HG03039 (cell line): Measurements from ENCODE around the gene GCH1.

Experiments used
- ATAC-seq: cut with Tn5 transposase; IDR thresholded peaks from one replicate; pipeline ENCODE4 v1.9.1; 2021; ENCODE audit warnings: mild to moderate bottlenecking, moderate library complexity; ENCODE audit not compliant: unreplicated experiment

GCH1 gene

DNA sequence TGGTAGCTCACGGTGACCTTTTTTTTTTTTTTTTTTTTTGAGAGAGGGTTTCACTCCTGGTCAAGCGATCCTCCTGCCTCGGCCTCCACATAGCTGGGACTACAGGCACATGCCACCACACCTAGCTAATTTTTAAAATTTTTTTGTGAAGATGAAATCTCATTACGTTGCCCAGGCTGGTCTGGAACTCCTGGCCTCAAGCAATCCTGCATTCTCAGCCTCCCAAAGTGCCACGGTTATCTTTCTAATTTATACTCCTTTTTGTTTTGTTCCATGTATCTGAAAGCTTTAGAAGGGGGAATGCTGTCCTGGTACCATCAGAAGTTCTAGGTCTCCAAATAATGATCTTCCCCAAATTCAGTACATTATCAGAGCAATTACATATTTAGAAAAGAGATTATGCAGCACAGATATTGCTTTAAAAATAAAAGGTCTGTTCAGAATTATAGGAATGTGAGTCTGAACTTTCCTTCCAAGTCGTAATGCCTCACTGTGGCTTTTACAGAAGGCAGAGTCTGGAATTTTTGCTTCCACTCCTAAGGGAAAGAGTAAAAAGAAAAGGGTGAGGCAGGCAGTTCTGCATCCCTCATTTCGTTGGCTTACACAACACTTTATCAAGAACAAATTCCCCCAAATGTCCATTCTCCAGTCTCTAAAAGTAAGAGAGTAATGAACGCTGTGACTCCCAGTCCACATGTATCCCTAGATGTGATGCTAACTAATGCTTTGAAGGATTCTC is 73.0 kb downstream of the GCH1 start:
- ATAC-seq, result no peak

DNA sequence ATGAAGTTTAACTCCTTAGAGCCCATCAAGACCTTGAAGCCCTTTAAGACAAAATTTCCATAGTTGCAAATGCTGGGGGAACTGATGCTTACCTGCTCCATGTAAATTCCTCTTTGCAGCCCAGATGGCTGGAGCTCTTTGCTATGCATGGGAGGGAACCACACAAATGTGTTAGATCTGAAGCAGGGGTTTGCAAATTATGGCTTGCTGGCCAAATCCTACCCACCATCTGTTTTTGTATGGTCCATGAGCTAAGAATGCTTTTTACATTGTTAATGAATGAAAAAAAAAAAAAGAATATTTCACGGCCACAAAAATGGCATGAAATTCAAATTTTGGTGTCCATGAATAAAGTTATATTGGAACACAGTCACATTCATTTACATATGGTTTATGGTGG is 74.6 kb downstream of the GCH1 start:
- no peak for ATAC-seq

DNA sequence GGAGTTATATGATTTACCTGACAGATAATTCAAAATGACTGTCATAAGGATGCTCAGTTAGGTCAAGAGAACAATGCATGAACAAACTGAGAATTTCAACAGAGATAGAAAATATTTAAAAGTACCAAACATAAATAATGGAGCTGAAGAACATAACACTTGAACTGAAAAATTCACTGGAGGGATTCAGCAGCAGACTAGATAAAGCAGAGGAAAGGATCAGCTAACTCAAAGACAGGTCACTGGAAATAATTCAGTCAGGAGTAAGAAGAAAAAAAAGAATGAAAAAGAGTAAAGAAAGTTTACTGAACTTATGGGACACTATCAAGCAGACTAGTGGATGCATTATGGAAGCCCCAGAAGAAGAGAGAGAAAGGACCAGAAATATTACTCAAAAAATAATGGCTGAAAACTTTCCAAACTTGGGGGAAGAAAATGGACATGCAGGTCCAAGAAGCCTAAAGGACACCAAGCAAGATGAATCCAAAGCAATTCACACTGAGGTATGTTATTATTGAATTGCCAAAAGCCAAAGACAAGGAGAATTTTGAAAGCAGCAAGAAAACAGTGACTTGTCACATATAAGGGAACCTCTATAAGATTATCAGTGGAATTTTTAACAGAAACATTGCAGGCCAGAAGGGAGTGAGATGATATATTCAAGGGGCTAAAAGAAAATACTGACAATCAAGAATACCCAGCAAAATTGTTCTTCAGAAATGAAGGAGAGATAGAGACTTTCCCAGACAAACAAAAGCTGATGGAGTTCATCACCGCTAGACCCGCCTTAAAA is 78.7 kb downstream of the GCH1 start:
- ATAC-seq, result no peak

DNA sequence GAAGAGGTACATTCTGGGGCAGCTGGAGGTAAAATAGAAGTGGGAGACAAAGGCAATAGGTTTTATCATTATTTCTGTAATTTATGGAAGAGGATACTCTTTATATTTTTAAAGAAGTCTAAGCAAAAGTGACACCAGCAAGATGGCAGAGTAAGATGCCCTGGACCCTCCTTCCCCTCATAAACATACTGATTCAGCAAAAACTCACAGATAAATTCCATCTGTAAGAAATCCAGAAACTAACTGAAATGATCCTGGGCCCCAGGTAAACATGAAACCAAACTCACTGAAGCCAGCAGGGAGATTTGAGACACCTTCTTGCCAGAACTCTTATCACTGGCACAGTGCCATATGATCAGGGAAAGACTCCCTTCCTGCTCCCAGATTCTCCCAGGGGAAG is 79.9 kb downstream of the GCH1 start:
- ATAC-seq, result no peak

DNA sequence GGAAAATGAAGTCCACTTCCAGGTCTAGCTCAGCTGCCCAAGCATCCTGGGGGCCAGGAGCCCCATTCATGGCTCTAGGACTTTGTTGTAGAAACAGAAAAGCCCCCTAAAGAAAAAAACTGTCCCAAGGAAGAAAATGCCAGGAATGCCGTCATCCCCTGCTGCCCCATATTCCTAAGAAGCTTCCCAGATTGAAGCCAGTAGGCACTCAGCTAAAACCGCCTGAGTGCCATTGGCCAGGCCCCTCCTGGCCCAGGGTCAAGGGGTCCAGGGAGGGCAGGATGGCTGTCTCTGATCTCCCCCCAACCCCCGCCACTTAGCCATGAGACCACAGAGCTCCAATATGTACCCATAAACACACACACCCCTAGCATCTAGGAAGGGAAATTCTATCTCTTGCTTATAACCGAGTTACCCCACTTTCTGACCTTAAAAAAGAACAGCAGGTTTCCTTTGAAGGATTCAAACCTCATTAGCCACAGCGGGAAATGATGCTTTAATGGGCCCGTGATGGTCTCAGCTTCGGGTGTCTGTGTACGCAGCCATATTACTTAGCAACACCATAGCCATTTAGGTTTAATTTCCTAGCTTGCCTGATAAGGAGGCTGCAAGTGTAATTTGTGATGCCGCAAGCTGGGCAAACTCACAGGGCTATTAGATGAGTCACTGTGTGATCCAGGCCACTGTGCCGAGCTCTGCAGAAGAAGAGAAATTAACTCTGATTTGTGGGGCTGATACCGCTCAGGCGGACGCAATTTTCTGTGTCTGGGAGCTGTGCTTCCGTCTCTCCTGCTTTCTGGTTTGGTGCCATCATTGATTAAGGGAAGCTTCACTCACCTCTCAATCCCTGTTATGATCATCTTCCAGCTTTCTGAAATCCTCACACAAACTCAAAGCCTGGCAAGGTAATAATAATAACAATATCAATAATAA is 84.2 kb downstream of the GCH1 start:
- no peak for ATAC-seq

DNA sequence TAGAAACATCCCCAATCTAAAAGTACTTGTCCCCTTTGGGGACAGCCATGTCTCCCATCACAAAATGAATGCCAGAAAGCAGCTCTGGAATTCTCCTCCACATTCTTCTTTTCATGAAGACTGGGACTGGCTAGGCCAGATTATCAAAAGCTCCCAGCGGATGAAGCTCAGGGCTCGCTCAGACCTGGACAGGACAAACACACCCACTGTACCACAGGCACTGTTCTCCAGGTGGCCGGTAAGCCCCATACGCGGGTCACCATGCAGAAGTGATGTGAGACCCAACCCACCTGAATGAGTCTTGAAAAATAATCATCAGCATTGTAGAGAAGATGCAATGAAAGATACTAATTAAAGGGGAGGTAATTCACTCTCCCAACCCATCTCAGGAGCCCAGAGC is 85.1 kb downstream of the GCH1 start:
- ATAC-seq, result no peak

DNA sequence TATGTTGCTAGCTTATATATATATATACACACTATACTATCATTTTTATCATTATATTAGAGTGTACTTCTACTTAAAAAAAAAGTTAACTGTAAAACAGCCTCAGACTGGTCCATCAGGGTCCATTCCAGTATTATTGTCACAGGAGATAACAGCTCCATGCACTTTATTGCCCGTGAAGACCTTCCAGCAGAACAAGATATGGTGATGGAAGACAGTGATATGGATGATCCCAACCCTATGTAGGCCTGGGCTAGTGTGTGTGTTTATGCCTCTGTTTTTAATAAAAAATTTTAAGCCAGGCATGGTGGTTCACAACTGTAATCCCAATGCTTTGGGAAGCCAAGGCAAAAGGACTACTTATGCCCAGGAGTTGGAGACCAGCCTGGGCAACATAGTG is 86.2 kb downstream of the GCH1 start:
- no peak for ATAC-seq

DNA sequence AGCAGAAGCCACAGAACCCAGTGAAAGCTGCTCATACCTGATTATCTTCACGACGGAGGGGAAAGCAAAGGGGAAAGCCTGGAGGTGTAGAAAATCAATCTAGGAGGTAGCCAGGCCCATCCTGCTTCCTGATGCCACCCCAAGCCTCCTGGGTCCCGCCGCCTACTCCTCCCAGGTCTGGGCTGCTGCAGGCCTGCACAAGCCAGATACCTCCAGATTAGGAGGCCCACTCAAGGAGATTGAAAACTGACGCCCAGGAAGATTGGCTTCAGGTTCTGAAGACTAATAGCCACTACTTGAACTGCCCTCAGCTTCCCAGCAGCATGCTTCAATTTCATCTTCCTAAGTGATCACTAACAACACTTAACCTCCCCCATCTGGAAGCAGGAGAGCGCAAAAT is 87.1 kb downstream of the GCH1 start:
- no peak for ATAC-seq

DNA sequence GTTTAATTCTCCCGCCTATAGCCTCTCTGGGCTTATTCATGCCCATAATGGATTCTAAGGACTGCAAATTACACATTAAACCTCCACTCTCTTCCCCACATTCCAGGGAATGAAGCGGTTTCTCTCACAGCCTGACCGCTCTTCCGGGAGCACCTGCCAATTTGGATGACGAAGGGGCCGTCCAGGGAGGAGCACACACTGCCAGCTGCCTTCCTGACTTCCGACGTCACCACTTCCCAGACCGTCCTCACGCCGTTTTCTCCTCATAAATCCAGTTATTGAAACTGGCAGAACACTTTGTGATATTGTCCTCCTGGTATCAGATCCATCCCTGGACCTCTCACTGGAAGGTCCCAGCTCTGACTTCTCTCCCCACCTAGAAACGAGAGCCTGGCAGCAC is 87.6 kb downstream of the GCH1 start:
- no peak for ATAC-seq

DNA sequence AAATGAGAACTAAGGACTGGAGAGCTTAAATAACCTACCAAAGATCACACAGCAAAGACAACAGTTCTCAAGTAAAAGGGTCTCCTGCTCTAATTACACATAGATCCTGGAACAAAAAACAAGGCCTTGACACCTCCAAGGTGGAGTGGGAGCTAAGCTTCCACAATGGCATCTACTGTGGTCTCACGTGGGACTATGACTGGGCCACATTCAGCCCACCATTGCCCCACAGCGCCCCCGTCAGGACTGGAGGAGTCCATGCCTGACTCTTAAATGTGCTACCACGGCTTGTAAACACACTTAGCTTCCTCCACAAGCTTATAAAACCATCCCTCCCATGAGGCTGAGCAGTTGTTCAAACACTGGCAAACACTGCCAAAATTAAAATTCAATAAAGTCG is 88.5 kb downstream of the GCH1 start:
- ATAC-seq, result no peak

DNA sequence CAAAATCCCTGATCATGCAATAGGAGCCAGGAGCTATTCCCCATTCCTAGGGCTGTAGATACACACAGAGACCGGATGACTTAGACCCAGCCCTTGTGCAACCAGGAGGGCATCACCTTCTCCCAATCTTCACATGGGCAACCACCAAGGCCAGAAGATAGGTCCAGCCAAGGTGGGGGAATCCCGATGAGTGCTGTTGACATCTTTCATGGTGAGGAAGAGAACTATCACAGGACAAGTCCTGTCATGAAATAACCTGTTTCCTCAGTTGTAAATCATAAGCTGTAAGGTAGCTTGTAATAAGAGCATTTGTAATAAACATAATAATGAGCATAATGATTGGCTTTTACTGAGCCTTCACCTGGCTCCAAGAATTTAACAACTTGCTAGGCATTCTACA is 89.5 kb downstream of the GCH1 start:
- ATAC-seq, result no peak

DNA sequence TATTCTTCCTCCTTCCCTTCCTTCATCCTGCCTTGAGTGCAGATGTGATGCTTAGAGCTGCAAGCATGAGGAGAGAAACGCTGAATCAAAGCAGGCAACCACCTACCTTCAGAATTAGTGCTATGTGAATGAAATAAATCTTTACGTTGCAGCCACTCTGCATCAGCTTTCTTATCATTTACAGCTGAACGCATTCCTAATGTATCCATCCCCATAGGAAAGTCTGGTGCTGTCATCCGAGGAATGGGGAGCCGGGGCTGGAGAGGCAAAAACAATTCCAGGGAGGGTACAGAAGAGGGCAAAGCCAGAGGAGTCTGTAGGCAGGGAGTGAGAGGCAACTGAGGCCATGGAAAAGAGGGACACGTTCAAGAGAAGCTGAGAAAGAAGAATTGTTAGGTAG is 90.0 kb downstream of the GCH1 start:
- no peak for ATAC-seq

DNA sequence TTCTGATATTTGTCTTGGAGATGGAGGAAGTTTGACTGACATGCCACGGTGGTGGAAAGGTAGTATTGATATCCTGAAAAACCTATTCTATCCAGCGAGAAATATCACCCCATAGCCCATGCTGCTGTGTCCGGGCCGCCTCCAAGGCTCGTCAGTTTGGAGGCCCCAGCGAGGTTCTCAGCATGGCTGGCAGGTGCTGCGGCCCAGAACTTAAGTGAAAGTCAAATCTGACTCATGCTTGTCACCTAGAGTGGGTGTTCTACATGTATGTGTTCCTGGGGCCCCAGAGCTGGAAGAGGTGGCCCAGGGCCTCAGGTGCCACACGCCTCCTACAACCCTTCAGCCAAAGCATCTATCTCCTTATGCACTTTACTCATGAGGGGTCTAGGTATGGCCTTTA is 92.9 kb downstream of the GCH1 start:
- ATAC-seq, result no peak

DNA sequence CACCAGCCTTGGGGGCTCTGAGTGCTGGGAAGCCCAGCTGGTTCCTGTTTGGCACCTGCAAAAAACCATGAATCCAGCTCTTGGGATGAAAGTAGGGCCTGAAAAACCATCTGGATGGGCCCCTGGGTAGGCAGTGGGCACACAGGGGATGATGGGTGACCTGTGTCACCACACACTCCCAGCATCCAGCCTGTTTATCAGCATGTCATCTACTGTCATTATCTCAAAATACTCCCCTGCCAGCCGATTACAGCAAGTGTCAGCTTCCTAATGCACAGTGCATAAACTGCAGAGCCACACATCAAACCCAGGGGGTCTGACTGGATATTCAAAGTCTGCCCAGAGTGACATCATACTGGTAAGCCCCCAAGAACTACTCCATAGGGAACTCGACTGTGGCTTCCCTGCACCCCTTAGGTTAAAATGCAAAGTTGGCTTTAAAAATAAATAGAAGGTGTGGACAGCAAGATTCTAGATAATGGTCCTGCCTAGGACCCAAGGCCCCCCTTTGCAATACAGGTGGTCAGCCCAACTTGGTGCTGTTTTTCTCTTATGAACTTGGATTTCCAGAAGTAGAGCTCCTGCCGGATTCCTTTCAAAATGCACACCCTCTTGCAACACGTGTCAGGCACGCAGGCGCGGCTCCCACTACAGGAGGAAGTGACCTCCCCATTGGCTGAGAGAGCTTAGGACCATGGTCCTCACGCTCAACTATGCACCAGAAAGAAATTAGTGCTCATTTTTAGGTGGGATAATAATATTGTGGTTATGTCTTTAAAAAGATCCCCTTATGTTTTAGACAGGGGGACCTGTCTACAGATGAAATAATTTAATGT is 94.1 kb downstream of the GCH1 start:
- no peak for ATAC-seq

DNA sequence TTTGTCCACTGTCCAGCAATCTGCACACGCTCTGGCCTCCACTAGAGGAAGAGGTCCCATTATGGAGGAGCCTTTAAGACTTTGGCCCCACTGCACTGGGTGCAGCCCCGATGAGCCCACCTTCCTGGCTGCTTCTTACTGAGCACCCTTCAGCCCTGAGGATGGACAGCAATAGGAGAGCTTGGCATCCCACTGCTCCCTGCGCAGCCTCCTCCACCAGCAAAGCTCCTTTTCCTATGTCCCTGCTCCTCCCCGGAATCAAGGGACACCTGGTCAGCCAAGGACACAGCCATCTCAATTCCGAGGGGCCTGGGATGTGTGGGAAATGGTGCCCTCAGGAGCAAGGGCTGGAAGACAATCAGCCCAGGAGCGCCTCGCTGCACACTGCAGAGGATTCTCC is 94.7 kb downstream of the GCH1 start:
- no peak for ATAC-seq

DNA sequence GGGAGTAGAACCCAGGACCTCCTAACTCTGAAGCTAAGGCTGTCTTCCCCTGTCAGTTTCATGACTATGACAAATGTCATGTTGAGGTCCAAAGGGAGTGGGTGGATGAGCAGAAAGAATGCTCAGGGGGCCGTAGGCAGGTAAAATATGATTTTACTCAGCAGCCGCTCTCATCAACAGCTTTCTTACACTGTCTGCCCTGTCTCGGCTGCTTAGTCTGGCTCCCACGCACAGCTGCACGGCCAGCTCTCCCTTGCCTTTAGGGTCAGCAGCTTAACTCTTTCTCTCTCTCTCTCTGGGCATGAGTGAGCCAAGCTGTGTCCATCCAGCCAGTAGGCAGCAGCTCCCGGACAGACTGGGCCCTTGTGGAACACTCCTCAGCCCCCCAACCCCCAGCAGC is 95.2 kb downstream of the GCH1 start:
- ATAC-seq, result no peak

DNA sequence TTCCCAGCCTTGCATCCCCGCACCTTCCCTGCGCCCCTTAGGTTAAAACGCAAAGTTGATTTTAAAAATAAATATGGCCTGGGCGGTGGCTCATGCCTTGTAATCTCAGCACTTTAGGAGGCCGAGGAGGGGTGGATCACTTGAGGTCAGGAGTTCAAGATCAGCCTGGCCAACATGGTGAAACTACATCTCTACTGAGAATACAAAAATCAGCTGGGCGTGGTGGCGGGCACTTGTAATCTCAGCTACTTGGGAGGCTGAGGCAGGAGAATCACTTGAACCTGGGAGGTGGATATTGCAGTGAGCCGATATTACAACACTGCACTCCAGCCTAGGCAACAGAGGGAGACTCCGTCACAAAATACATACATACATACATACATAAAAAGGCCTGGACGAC is 96.0 kb downstream of the GCH1 start:
- ATAC-seq, result no peak

DNA sequence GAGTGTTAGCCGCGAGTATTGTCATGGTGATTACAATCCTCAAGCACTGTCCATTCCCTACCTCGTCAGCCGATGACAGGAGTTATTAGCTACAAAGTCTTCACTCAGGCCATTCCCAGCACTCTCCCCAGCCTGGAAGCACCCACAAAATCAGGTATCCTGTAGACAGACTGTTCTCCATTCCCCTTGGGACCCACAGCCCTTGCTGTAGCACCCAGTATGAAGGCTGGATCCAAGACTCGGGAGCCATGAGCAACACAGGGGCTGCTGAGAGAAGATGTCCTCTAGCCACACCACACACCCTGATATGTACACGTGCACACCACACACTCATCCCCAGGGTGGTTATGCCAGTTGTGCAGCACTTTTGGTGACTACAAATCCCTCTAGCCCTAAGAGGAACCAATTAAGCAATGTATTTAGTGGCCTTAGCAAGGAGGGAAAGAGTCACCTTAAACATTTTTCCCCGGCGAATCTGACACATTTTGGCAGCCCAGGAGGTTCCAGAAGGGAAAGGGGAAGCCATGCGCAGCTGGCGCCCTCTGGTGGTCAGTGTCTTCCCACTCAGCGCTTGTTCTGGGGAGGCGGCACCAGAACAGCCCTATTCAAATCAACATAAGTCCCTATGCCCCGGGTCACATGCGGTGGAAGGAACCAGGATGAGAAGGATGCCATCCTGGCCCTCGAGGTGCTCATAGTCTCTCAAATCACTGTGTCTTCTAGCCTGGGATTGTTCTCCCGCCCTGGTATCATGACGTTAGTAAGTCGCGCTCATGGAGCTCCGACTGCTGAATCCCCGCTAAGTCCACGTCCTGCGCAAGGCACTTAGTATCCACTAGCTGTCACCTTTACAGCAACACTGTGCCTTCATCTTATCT is 96.9 kb downstream of the GCH1 start:
- ATAC-seq, result no peak

DNA sequence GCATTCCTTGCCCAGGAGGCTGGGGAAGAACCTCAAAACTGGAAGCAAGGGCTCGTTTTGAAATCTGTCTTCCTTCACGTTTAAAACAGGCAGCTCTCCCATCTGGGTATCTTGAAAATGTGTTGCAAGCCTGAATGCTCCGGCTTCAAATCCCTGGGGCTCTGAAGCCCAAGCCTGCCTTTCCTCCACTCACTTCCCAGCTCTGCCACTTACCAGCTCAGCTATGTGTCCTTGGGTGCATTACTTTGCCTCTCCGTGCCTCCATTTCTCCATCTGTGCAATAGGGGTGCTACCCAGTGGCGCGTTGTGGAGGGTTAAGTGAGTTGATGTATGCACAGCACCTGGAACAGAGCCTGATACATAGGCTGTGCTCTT is 97.6 kb downstream of the GCH1 start:
- ATAC-seq, result no peak

DNA sequence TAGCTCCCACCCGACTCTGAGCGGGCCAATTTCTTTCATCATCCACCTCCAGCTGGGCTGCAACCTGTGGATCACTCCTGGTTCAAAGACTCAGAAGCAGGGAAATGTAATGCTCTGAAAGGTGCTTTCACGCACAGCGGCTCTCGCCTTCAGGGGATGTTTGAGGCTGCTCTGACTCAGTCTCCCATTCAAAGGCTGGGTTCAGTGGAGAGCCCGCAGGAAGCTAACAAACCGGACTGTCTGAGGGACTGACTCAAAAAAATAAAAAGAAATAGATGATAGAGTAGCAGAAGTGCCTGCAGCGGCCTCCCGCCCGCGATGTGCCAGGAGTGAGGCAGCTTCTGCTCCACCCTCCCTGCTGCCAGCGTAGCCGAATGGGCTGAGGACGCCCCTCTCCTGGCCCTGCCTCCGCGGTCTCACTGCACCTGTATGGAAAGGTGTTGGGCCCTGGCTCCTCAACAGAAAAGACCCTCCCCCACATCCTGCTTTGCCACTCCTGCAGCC is 98.0 kb downstream of the GCH1 start:
- ATAC-seq, result no peak
